GM19395 (cell line): Measurements from ENCODE around the gene UNC119.

Source experiments
- ATAC-seq: cut with Tn5 transposase; IDR thresholded peaks from one replicate; pipeline ENCODE4 v1.9.1; 2021; ENCODE audit warnings: mild to moderate bottlenecking, moderate library complexity; ENCODE audit not compliant: unreplicated experiment

The UNC119 gene

GRCh38 chr17:28573521-28573920 is 21.1 kb upstream of the UNC119 start:
- no peak for ATAC-seq

- no peak for ATAC-seq
Observed at GRCh38 chr17:28573040-28573380, 20.6 kb upstream of the UNC119 start.

DNA sequence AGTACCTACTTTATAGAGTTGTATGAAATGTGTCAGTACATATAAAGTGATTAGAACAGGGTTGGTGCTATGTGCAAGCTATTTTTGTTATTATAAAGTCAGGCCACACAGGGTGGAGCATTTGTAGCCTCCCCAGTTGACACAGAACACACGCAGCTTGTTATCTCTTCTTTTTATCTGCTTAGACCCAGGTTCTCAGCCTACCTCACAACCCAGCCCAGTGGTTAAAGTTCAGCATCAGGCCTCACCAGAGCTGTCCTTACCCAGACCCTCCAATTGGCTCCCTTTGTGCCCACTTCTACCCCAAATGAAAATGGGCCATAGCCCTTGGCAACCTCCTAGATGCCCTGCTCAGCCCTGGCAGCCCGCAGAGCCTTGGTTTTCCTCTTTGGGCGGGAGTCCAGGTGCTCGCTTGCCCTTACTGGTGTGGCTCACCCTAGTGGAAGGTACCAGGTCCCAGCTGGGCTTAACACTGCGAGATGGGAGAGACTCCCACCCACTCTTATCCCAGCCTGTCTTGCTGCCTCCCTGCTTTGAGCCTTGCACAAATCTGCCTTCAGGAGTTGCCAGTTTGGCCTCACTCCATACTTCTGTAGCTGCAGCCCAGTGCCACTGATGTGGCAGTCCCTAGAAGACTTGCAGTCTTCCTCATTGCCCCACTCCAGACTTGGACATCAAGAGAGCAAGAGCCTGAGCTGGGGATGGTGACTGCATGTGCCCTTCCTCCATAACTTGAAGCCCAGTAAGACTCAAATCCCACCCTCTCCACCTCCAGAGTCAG is 20.0 kb upstream of the UNC119 start:
- no peak for ATAC-seq

GRCh38 chr17:28571361-28572122 is 19.1 kb upstream of the UNC119 start, which contains the start of gene PIGS:
TSS of gene PIGS (minus strand) at chr17:28571524. CDS start at chr17:28571496, 28 bp downstream.
- peak; percentile 85 for ATAC-seq

DNA sequence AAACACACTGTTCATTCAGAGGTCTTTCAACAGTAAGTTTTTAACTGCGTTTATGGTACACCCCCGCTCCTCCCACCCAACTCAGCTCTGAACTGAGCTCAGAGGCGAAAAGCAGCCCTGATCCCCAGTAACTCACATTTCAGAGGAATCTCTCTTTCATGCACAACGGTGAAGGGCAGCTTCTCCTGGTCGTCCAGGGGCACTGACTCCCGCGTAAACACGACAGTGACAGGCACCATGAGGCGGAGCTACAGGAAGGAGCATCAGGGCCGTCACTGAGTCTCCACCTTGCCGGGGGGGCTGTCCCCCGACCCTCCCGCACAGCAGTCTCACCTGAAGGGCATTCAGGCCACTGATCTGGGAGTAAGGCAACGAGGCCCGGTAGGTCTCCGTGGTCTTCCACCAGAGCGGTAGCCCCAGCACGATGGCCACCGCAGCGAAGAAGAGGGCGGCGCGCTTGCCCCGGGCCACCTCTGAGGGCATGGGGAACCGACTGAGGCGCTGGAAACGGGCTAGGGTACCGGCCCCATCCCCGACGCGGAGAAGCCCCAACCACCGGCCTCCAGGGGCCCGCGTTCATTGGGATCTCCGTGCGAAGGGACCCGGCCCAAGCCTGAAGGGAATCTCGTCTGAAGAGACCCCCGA is 18.4 kb upstream of the UNC119 start:
- peak; percentile 22 for ATAC-seq

DNA sequence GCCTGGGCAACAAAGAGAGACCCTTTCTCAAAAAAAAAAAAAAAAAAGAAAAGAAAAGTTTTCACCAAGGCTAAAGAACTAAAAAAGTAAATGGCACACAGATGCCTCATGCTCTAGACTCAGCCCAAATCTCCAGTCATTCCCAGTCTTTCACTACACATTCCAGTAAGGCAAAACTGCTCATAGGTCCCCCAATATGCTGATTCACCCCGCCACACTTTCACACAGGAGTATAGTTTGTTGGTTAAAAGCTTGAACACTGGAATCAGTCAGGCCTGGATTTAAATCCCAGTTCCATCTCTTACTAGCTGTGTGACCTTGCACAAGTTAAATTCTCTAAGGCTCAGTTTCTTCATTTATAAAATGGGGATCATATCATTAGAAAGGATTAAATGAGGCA is 17.0 kb upstream of the UNC119 start:
- ATAC-seq, result no peak

DNA sequence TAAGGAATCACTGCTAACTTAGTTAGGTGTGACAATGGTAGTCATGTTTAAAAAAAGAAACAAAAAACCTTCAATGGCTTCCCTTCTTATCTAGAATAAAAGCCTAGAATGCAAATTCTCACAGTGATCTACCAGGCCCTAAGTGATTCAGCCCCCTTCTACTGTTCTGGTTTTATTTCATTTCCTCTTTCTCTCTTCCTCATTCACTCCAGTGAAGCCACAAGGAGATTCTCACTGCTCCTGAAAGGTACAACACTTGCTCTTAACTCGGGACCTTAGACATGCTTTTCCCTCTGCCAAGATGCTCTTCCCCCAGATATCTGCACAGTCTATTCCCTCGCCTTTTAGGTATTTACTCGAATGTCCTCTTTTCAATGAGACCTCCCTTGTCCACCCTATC is 15.2 kb upstream of the UNC119 start:
- ATAC-seq, result peak; percentile 44

- ATAC-seq, result no peak
Observed at GRCh38 chr17:28563475-28563874, 11.1 kb upstream of the UNC119 start.

DNA sequence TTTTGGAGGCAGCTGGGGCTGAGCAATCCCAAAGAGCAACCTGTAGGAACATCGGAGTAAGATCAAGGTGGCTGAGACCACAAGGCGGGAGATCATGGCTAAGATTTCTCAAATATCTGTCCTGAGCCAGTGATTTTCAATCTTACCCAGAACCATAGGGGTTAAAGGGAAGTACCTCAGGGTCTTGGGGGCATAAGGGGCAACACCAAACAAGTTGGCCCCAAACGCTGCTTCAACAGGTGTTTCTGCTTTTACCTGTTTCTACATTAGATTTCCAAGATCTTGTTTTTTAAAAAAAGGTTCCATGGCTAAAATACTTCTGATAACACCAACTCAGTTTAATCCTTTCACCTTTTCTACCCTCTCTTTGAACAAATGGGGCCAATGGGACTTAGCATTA is 2.6 kb upstream of the UNC119 start:
- ATAC-seq, result no peak

DNA sequence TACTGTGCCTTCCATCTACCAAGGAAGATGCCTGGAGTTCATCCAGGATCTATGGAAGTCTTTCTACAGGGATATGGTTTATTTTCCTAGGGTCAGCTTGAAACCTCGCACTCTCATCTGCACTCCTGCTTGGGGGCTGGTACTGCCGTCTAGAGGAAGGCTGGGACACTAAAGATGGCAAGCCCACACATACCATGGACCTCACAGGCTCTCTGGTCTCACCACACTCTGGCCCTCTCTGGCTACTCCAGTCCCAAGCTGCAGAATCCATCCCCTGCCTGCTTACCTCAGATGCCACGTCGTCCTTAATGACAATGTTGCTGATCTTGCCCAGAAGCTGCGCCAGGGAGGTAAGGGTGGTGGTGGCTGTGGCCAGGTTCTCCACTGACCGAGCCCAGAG is 2.1 kb upstream of the UNC119 start:
- ATAC-seq, result no peak

- ATAC-seq, result no peak
Observed at GRCh38 chr17:28553000-28553505, 629 bp upstream of the UNC119 start.

DNA sequence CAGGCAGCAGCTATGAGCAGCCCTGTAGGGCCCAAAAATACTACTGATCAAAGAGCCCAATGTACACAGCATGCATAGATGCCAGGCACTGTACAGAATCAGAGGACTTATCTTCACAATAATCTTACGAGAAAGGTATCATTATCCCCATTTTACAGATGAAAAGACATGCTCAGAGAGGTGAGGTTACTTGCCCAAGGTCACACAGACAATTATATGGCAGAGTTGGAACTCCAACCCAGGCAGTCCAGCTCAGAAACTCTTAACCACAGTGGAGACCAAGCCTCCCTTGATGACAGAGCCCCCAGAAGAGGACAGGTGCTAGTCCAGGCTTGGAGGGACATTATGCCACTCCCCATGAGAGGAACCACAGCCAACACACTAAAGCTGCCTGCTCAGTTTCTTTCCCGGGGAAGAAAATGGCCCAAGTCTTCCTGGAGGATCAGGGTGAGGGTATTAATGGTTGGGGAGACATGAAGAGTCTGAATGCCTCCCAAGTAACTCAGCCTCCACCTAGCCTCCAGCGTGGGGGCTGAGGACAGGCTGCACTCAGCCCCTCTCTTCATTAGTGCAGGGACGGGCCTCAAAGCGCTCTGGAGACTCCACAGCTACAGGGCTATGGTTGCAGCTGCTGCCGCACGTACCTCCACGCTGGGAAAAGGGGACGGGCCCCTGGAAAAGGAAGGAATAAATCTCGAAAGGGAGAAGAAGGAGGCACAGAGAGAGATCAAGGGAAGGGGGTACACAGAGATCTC is 826 bp downstream of the UNC119 start:
- no peak for ATAC-seq

DNA sequence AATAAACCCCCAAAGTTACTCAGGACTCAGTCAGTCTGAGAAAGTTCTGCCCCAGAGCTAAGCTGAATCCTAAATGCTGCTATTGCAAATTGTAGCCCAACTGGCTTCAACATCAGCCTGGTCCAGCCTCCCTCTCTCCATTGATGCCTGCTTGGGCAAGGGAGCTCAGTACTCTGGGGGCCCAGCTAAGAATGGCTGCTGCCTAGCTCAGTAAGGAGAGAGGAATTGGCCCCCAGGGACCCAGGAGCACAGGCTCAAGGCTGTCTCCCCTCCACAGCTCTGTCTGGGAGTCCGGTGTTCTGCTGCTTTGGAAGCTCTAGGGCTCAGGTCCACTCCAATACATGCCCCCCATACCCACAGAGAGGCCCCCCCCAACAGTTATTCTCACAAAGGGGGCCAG is 1.6 kb downstream of the UNC119 start:
- no peak for ATAC-seq

DNA sequence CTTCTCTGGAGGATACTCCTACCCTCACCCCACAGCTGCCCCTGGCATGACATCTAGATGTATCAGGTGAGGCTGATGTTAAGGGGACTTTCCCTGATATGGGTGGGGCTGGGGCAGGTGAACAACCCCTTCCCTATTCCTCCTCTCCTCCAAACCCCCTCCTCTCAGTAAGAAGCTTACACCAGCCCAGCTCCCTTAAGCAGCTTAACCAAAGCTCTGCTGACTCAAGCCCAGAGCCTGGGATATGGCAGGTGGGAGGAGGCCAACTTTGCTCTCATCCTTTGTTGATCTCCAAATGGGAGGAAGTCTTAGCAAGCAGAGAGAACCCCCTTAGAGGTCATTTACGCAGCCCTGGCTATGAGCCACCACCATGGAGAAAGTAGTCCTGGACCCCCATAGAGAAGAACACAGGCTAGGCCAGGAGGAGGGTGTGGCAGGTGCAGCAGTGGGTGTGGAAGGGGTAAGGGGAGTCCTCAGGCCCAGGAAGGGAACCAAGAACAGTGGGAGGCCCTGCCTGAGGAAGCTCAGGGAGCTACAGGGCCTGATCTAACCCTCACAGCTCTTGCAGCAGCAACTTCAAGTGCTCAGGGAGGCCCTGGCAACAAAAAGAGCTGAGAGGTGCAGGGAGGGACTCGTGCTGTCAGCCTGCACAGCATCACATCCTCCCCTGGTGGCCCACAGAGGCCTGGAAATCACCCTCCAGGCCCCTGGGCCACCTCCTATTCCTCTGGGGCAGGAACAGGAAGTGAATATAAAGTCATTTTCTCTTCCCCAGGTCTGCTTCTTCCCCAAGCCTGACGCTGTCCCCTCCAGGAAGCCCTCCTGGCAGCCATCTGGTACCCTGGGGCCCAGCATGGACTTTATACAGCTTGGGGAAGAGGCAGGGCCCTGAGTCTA is 2.9 kb downstream of the UNC119 start:
- ATAC-seq, result no peak

- no peak for ATAC-seq
Observed at GRCh38 chr17:28548417-28549130, 3.9 kb downstream of the UNC119 start.

DNA sequence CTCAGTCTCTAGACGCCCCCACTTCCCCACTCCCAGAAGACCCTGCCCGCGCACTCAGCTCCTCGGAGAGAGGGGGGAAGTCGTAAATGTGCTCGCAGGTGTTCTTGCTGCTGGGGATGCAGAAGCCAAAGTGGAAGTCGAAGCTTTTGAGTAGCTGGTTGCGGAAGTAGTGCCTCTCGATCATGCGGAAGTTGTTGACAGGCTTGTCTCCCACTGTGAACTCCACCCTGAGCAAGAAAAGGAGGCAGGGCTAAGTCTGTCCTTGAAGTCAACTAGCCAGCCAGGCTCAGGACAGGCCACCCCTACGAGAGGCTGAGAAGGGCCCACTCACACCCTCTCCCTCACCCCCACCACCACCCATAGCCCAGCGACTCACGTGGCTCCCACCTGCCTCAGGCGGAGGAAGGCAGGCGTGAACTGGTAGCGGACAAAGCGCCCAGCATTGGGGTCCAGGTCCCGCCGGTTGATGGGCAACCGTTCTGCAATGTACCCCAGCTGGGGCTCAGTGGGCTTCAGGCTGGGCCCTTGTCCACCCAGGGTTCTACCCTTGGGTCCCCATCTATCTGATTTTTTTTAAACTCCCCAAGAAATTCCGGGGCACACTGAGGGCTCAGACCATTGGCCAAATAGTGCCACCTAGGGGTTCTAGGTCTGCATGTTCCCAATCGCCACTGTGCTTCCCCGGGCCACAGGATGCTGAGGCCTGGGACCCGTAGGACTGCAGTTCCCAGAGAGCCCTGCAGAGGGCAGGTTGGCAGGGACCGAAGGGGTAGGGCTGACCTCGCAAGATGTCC is 4.6 kb downstream of the UNC119 start:
- peak; percentile 48 for ATAC-seq

- ATAC-seq, result no peak
Observed at GRCh38 chr17:28547096-28547622, 5.3 kb downstream of the UNC119 start.

GRCh38 chr17:28545787-28546415 is 6.5 kb downstream of the UNC119 start:
- ATAC-seq, result no peak
